CD4-positive, alpha-beta T cell treated with Interleukin-15 for 4 hours (primary cell): ENCODE results near the gene SYN1.
A peak's percentile ranks its signal among the peaks of the same experiment; 100 is the strongest.
"Not testable (repeated sequence)": the region's sequence is repeated elsewhere in the genome, so short reads cannot be mapped to it uniquely, and the experiment has no call there.

Experiments
- DNase-seq: peaks from one replicate; pipeline ENCODE4 v3.0.0-alpha.2; 2020; ENCODE audit warnings: low spot score

SYN1 gene

GRCh38 chrX:47619486-47620302 is at the start of gene SYN1:
SYN1 (minus strand) TSS chrX:47619857; CDS start chrX:47619728, 129 bp downstream.
- peak; percentile 82 for DNase-seq

GRCh38 chrX:47665797-47666196 is 46.1 kb upstream of the SYN1 start:
- DNase-seq, result not testable (repeated sequence)

GRCh38 chrX:47664737-47665136 is 45.1 kb upstream of the SYN1 start:
- no peak for DNase-seq

- DNase-seq, result no peak
Observed at GRCh38 chrX:47662144-47662657, 42.5 kb upstream of the SYN1 start.

GRCh38 chrX:47661539-47661938 is 41.9 kb upstream of the SYN1 start:
- no peak for DNase-seq

GRCh38 chrX:47659421-47659726 is 39.7 kb upstream of the SYN1 start:
- no peak for DNase-seq

- DNase-seq, result peak; percentile 92
Observed at GRCh38 chrX:47658684-47659420, 39.2 kb upstream of the SYN1 start, which contains the start of gene UXT. UXT (minus strand) TSS chrX:47659180; CDS start chrX:47658927, 253 bp downstream.

GRCh38 chrX:47658301-47658683 is 38.6 kb upstream of the SYN1 start:
- DNase-seq, result no peak

GRCh38 chrX:47651043-47651905 is 31.6 kb upstream of the SYN1 start:
- DNase-seq, result no peak

- DNase-seq, result peak; percentile 92
Observed at GRCh38 chrX:47650164-47651042, 30.7 kb upstream of the SYN1 start, which contains the start of gene ELK1. ELK1 (minus strand) TSS chrX:47650563; CDS start chrX:47641441, 9,122 bp downstream.

- DNase-seq, result no peak
Observed at GRCh38 chrX:47649781-47650163, 30.1 kb upstream of the SYN1 start.

GRCh38 chrX:47649271-47649670 is 29.6 kb upstream of the SYN1 start:
- DNase-seq, result no peak

- no peak for DNase-seq
Observed at GRCh38 chrX:47648376-47648775, 28.7 kb upstream of the SYN1 start.

- no peak for DNase-seq
Observed at GRCh38 chrX:47646636-47647035, 27.0 kb upstream of the SYN1 start.

- no peak for DNase-seq
Observed at GRCh38 chrX:47645530-47645929, 25.9 kb upstream of the SYN1 start.

- no peak for DNase-seq
Observed at GRCh38 chrX:47644557-47645091, 25.0 kb upstream of the SYN1 start.

- DNase-seq, result no peak
Observed at GRCh38 chrX:47643926-47644325, 24.3 kb upstream of the SYN1 start.

- no peak for DNase-seq
Observed at GRCh38 chrX:47638816-47639215, 19.2 kb upstream of the SYN1 start.

GRCh38 chrX:47637546-47638195 is 18.0 kb upstream of the SYN1 start:
- DNase-seq, result peak; percentile 31

- DNase-seq, result no peak
Observed at GRCh38 chrX:47634871-47635575, 15.4 kb upstream of the SYN1 start.
